T-helper 9 cell (primary cell): ENCODE measurements around the gene KCNJ16.

ENCODE experiments used
- DNase-seq: peaks from one replicate; pipeline ENCODE4 v3.0.0-alpha.2; 2020

The KCNJ16 gene

GRCh38 chr17:70132505-70132904 lies 57.5 kb downstream of the KCNJ16 start:
- DNase-seq: no peak

- DNase-seq: no peak
Measured at GRCh38 chr17:70134042-70134441, 59.0 kb downstream of the KCNJ16 start.

- DNase-seq: no peak
Measured at GRCh38 chr17:70134777-70135176, 59.8 kb downstream of the KCNJ16 start.

DNA sequence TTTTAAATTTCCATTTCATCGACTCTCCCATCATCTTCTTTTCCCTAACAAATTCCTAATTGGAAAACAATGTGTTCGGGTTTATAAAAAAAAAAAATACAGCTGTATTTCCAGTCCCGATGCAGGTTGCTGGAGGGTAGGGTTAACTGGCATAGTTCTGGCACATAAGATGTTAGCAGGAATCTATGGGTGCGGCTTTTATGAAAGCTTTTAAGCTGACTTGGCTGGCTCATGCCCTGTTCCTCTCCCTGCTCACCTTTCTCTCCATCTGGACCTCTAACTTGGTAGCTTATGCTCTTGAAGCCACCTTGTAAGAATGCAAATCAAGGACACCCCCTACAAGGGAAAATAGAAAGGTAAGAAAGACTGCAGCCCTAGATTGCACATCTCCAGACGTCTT lies 61.1 kb downstream of the KCNJ16 start:
- no peak for DNase-seq

GRCh38 chr17:70137451-70138230 lies 62.6 kb downstream of the KCNJ16 start:
- no peak for DNase-seq

DNA sequence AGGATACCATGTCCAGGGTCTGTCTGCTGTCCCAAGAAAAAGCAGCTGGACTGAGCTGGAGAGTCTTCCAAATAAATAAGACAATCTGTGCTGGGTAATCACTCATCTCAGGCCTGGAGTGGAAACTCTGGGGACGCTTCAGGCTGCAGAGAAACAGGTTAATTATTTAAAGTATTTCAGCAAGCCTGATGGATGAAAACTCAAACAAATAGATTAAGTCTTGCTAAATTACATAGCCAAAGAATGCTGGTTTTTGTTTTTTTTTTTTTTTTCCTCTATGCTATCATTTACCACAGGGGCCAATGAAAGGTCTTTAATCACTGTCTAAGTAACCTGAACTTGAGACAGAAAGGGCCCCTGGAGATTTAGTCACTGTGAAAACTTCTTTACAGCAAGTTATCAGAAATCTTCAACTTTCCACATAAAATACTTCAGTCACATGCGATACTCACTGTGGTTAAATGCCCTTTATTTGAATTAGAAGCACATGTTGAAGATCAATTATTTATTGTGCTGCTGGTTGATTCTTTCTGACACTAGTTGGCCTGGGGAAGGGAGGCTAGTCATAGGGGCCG lies 63.4 kb downstream of the KCNJ16 start:
- DNase-seq: no peak

DNA sequence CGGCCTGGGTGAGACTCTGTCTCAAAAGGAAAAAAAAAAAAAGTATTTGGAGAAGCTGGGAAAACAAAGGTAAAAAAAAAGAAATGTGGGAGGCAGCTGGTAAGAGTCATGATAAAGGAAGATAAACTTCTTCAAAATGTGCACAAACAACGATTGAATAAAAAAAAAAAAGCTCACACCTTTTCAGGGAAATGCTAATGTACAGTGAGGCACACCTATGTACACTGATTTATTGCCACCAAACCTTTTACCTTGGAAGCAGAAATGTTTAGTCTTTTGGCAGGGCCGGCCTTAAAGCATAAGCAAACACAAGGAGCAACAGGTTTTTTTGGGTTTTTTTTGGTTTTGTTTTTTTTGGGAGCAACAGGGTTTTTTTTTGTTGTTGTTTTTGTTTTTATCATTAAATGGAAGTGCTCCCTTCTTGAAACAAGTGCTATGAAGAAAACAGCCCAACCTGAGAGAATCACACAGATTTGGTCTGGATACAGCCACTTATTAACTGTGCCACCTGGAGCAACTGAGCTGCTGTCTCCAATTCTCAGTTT lies 64.5 kb downstream of the KCNJ16 start:
- DNase-seq: no peak

DNA sequence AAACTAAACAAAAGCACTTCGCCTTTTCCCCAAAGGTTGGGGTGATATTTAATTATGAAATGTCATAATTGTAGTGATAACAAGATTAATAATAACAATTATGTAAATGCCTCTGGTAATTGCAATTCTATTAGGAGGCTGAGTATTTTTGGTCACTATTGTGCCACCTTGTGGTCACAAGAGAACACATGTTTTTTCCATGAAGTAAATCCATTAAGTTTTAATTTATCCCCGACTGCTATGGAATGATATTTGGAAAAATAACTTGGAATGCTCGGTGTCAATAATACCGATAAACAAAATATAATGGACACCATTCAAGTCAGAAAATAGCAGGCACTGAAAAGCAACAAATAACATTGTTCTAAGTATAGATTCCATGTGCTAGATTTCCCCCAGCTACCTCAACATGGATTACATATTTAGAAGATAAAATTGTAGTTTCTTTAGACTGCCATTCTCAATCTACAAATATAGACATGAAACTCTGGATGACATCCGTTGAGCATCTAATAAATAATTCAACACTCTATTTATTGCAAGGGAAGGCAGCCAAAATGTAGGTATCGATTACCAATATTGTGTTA lies 69.3 kb downstream of the KCNJ16 start:
- DNase-seq: no peak

GRCh38 chr17:70153210-70153609 lies 78.2 kb downstream of the KCNJ16 start:
- DNase-seq: no peak

- DNase-seq: no peak
Measured at GRCh38 chr17:70157151-70157550, 82.1 kb downstream of the KCNJ16 start.

DNA sequence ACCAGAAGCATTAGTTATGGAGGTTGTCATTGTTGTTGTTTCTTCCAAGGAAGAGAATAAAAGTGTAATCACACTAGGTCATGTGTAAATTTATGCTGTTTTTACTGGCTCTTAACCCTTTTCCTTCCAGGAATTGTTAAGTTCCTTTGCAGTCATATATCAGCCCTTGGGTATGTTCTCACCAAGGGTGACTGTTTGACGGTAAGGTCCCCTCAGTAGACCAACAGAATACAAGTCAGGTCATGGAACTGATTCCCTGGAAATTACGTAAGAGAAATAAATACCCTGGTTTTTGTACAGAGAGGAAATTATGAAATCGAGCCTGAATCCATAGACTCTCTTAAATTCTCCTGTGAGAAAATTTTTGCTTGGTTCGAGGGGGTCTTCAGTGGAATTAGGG lies 83.2 kb downstream of the KCNJ16 start:
- no peak for DNase-seq

DNA sequence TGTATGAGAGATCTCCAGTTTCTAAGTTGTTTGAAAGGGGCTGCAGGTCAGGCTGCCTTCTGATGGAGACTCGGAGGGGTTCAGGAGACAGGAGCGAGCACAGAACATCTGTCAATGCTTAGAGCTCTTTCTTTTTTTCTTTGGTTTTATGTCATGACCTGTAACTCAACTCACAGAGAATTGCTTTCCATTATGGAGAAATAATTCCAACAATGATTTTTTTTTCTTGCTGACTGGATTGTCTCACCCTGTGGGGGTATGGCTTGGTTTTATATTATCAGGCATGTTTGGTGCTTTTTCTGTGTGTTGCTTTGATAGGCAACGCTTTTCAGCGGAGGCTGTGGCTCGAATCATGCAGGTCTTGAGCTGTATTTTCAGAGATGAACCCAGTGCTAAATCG lies 83.6 kb downstream of the KCNJ16 start:
- DNase-seq: no peak

GRCh38 chr17:70159980-70160379 lies 85.0 kb downstream of the KCNJ16 start:
- no peak for DNase-seq

GRCh38 chr17:70161519-70161918 lies 86.5 kb downstream of the KCNJ16 start:
- no peak for DNase-seq

DNA sequence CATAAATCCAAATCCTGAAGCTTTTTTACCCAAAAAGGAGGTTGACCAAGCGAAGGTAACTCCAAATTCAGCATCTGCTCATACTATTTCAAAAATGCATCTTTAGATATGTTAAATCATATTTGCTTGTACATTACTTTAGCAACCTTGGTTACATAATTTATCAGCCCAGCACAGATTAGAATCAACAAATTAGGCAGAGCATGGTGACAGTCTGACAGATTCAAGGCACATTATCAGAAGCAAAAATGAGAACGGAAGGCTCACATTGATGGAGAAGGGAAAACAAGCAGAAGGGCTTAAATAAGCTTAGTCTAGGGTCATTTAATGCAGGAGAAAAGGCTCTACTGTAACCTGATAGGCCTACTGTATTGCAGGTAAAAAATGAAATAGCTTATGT lies 90.4 kb downstream of the KCNJ16 start:
- DNase-seq: no peak

GRCh38 chr17:70166615-70167014 lies 91.6 kb downstream of the KCNJ16 start:
- DNase-seq: no peak

GRCh38 chr17:70168044-70168976 lies 93.3 kb downstream of the KCNJ16 start:
- DNase-seq: no peak

DNA sequence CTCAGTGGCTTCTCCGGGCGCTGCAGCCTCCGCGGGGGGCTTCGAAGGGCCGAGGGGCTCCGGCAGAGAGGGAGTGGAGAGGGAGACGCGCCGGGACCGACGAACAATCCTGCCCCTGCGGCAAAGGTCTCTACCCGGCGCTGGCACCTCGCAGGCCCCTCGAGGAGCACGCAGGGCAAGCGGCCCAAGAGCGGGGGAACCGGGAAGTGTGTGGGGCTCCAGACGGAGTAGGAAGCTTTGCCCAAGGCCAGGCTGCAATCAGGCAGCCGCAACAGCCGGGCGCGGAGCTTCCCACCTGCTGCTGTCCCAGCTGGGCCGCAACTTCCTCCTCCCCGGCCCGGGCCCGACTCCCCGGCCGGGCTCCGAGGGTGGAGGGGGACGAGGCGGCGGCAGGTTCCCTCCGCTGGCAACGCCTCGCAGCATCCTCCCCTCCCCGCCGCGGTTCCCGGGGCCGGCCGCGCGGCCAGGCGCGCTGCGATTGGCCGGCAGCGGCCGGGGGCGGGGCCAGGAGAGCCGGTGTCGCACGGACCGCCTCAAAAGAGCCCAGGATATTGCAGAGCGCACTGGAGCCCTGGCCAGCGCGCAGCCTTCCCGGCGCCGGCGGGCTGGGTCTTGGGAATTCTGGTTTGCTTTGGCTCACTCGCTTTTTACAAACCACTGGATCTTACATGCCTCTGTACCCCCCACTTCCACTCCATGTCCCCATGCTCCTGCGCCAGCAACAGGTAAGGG lies 94.1 kb downstream of the KCNJ16 start, which contains the start of gene KCNJ2:
Gene KCNJ2, plus strand, starts transcription at position 556 of the 732 bp plus-strand sequence. CDS start 5,508 bp downstream, outside the sequence.
- DNase-seq: no peak

GRCh38 chr17:70169709-70170597 lies 94.9 kb downstream of the KCNJ16 start:
- DNase-seq: no peak

DNA sequence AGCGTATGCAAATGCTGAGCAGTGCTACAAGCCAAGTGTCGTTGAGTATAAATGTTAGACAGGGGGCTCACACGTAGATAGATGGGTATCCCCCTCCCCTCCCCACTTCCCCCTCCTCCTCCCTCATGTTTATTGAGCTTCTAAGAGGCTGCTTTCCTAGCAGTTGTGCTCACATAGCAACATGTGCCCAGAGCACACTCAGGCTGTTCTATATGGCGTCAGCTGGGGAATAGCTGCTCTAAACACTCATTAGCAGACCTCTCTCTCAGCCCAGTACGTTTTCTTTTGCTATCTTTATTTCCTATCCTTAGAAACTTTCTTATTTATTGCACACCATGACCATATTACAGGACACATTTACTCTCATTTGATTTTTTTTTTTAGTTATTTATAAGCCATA lies 96.1 kb downstream of the KCNJ16 start:
- no peak for DNase-seq

DNA sequence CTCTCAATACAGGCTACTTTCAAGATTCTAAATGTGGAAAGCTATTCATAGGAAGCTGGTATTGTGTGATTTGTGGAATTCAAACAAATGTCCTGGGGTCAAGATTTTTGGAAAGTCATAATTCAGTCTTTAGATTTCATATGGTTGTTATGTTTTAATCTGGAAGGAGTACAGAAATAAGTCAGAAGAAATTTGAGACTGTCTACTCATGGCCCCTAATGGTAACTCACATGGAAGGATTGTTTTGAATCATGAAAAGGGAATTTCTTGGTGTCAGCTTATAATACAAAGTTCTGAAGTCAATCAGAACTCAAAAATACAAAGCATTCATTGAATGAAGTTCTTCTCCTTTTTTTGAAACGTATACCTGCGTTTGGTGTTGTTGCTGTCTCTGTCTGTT lies 97.4 kb downstream of the KCNJ16 start:
- DNase-seq: no peak
